K562 (cell line): ENCODE results near the gene LRMDA. TPM values are rescaled to one million over a fixed set of nuclear protein-coding genes. Genes with fewer than 3 reads are reported as not detected.

Experiments
- ATAC-seq: fragments of 200-7000 bp; cut with Tn5 transposase; 3 replicates; pipeline ENCODE4 v1.9.1; 2020; ENCODE audit warnings: moderate library complexity
- BruUV-seq: library from RNA; stranded (reverse); fragments of 400-500 nt; replicated peaks from 2 replicates; lab custom pipeline; 2021; lab: Mats Ljungman, UMichigan
- CTCF ChIA-PET: fragments of 300-600 bp; formaldehyde crosslinking; extraction: SDS; loops from one replicate; lab custom pipeline; 2021; ENCODE audit warnings: low intra/inter-chr PET ratio; lab: Yijun Ruan, JAX
- POLR2A ChIA-PET: fragments of 300-600, 350-650 bp; sonication (Branson Sonifier 250); formaldehyde crosslinking; extraction: SDS; loops from one replicate; lab custom pipeline; 2021; ENCODE audit warnings: antibody characterized with exemption, inconsistent platforms; lab: Yijun Ruan, JAX
- DNase-seq, 4 experiments: peaks; one replicate each; pipeline versions ENCODE4 v3.0.0 to v3.0.0-alpha.2; 2011 to 2018; ENCODE audit warnings: low spot score in 3 of 4, mixed read lengths in 3 of 4; ENCODE audit errors: extremely low read depth in 1 of 4
- FAIRE-seq: peaks from 2 replicates; lab custom pipeline; 2011; peaks lifted over from hg19 to GRCh38; lab: Jason Lieb, UNC
- H2AFZ ChIP-seq: 2 replicates; pipeline ENCODE4 v1.6.0; 2011; ENCODE audit warnings: low read depth, low read length, control low read depth, inconsistent platforms
- H3K27ac ChIP-seq: fragments of 200-600 bp; 3 replicates; pipeline ENCODE4 v1.8.0; 2011; ENCODE audit warnings: low read depth, mild to moderate bottlenecking, control low read depth, inconsistent platforms, low read length, moderate library complexity, mixed read lengths; ENCODE audit errors: extremely low read depth
- H3K27me3 ChIP-seq, 2 experiments: fragments of 300-600 bp in 1 of 2; 2 replicates in 1 of 2; 3 replicates in 1 of 2; pipeline versions ENCODE4 v1.6.0 to v1.8.0; 2011; ENCODE audit warnings: inconsistent platforms in 2 of 2, low read length in 2 of 2, mild to moderate bottlenecking in 1 of 2, mixed read lengths in 1 of 2, moderate library complexity in 1 of 2; ENCODE audit not compliant: control insufficient read depth in 2 of 2, insufficient read depth in 2 of 2
- H3K36me3 ChIP-seq: fragments of 300-600 bp; 3 replicates; pipeline ENCODE4 v1.8.0; 2011; ENCODE audit warnings: mild to moderate bottlenecking, low read length, inconsistent platforms; ENCODE audit not compliant: control insufficient read depth, insufficient read depth
- H3K4me1 ChIP-seq, 2 experiments: fragments of 200-600 bp in 1 of 2; replicated peaks in 1 of 2; 2 replicates in 1 of 2; 3 replicates in 1 of 2; pipeline versions ENCODE4 v1.5.1 to v1.8.0; 2011; ENCODE audit warnings: inconsistent platforms in 2 of 2, low read length in 2 of 2, mild to moderate bottlenecking in 1 of 2, mixed read lengths in 1 of 2, moderate library complexity in 1 of 2; ENCODE audit not compliant: control insufficient read depth in 2 of 2, insufficient read depth in 2 of 2
- H3K4me2 ChIP-seq: 2 replicates; pipeline ENCODE4 v1.6.1; 2011; ENCODE audit warnings: low read length, control low read depth, inconsistent platforms, mixed read lengths; ENCODE audit not compliant: insufficient read depth
- H3K4me3 ChIP-seq: fragments of 200-600 bp; sonication (generic), shearing (Covaris generic); 2 replicates; pipeline ENCODE4 v1.5.1; 2016; ENCODE audit warnings: control low read depth, inconsistent platforms
- H3K79me2 ChIP-seq: fragments of 200-600 bp; 3 replicates; pipeline ENCODE4 v1.8.0; 2011; ENCODE audit warnings: low read length, inconsistent platforms; ENCODE audit not compliant: control insufficient read depth, insufficient read depth
- H3K9ac ChIP-seq, 2 experiments: 2 replicates each; pipeline versions ENCODE4 v1.6.0 to v1.6.1; 2011; ENCODE audit warnings: low read depth in 2 of 2, low read length in 2 of 2, control low read depth in 1 of 2, inconsistent platforms in 1 of 2, mild to moderate bottlenecking in 1 of 2, mixed read lengths in 1 of 2; ENCODE audit not compliant: insufficient read depth in 1 of 2
- H3K9me1 ChIP-seq: one replicate; pipeline ENCODE4 v1.6.0; 2011; ENCODE audit warnings: inconsistent platforms, mild to moderate bottlenecking, low read length, moderate library complexity; ENCODE audit not compliant: control insufficient read depth, insufficient read depth
- H3K9me3 ChIP-seq: replicated peaks from 2 replicates; pipeline ENCODE4 v1.5.1; 2011; ENCODE audit warnings: low read depth, low read length, inconsistent platforms; ENCODE audit not compliant: control insufficient read depth, insufficient read depth
- H4K20me1 ChIP-seq: replicated peaks from 2 replicates; pipeline ENCODE4 v1.6.1; 2011; ENCODE audit warnings: low read length, inconsistent platforms, mixed read lengths; ENCODE audit not compliant: control insufficient read depth, insufficient read depth
- ATF1 ChIP-seq, 2 experiments: fragments of 450-650 bp in 1 of 2; IDR thresholded peaks; 2 replicates each; pipeline ENCODE4 v1.6.1; 2016; ENCODE audit warnings: missing compliant biosample characterization in 1 of 2, missing genetic modification characterization in 1 of 2
- GTF2E2 ChIP-seq: fragments of 200-800 bp; sonication (Bioruptor generic); IDR thresholded peaks from 2 replicates; pipeline ENCODE4 v1.6.1; 2016; ENCODE audit warnings: missing genetic modification characterization, missing compliant biosample characterization
- KLF10 ChIP-seq: fragments of 250-450 bp; sonication (Bioruptor Pico); IDR thresholded peaks from 2 replicates; pipeline ENCODE4 v1.6.1; 2021; ENCODE audit warnings: matching md5 sums
- MCM5 ChIP-seq: fragments of 450-650 bp; IDR thresholded peaks from 2 replicates; pipeline ENCODE4 v1.6.1; 2016; ENCODE audit warnings: low read depth
- NEUROD1 ChIP-seq: fragments of 150-350 bp; IDR thresholded peaks from 2 replicates; pipeline ENCODE4 v1.6.1; 2014; ENCODE audit warnings: borderline replicate concordance, low read length, low read depth; ENCODE audit not compliant: partially characterized antibody
- SRSF1 ChIP-seq: fragments of 200-400 bp; formaldehyde crosslinking; IDR thresholded peaks from 2 replicates; pipeline ENCODE4 v1.6.1; 2017; ENCODE audit warnings: mild to moderate bottlenecking, low read depth, low read length, moderate library complexity
- SRSF3 ChIP-seq: fragments of 200-400 bp; formaldehyde crosslinking; IDR thresholded peaks from 2 replicates; pipeline ENCODE4 v1.6.1; 2016; ENCODE audit warnings: mild to moderate bottlenecking, low read length, moderate library complexity; ENCODE audit not compliant: insufficient read depth
- TOE1 ChIP-seq, 2 experiments: fragments of 450-650 bp in 1 of 2; sonication (generic) in 1 of 2; formaldehyde crosslinking in 1 of 2; IDR thresholded peaks; 2 replicates each; pipeline versions ENCODE4 v1.7.1 to v1.8.0; 2016 to 2022; ENCODE audit warnings: borderline replicate concordance in 2 of 2, mild to moderate bottlenecking in 2 of 2, antibody characterized with exemption in 1 of 2, inconsistent platforms in 1 of 2, low read depth in 1 of 2, missing genetic modification reagents in 1 of 2, moderate library complexity in 1 of 2
- ZFPM2 ChIP-seq: fragments of 250-450 bp; sonication (Bioruptor Pico); IDR thresholded peaks from 2 replicates; pipeline ENCODE4 v1.5.1; 2022; ENCODE audit warnings: mild to moderate bottlenecking
- ZNF778 ChIP-seq: fragments of 450-650 bp; formaldehyde crosslinking; IDR thresholded peaks from 2 replicates; pipeline ENCODE4 v1.4.0; 2020; ENCODE audit warnings: mild to moderate bottlenecking, moderate library complexity
- WGBS: fragments of 100-300 bp; shearing (Covaris generic); methylation state at CpG from one replicate; pipeline ENCODE4 v1.1.6; 2016; ENCODE audit warnings: low coverage, mixed read lengths; ENCODE audit not compliant: insufficient coverage; ENCODE audit errors: missing lambda C conversion rate; 5-methylcytosine and 5-hydroxymethylcytosine counted together
- in situ Hi-C: fragments of 300-500 bp; cut with MboI; formaldehyde crosslinking; loops from 4 replicates; pipeline ENCODE4 v1.15.0; 2018; ENCODE audit warnings: inconsistent platforms, mixed read lengths
- intact Hi-C: fragments of 100-400 bp; cut with micrococcal nuclease; formaldehyde crosslinking; loops from 2 replicates; pipeline ENCODE4 v1.14.2; 2022
- polyA plus RNA-seq, 8 experiments: library from polyadenylated mRNA; depleted of rRNA in 4 of 8; stranded (reverse) in 5 of 8; unstranded in 3 of 8; fragments of >200 nt; fragmentation: Nextera tagmentation in 2 of 8; fragmentation: Illumina TruSeq in 1 of 8; extraction: Ambion mirVana in 2 of 8; extraction: Trizol in 1 of 8; gene quantifications; 2 replicates each; pipeline versions ENCODE4 v1.2.1 to v1.2.3, GENCODE V29; 2011 to 2014; ENCODE audit warnings: inconsistent platforms in 1 of 8, missing spikeins in 1 of 8
- total RNA-seq, 7 experiments: library from RNA; depleted of rRNA in 6 of 7; stranded (reverse); fragments of >200 nt in 6 of 7; fragmentation: Illumina TruSeq in 2 of 7; extraction: Trizol in 2 of 7; gene quantifications; 2 replicates each; pipeline versions ENCODE4 v1.2.1 to v1.2.3, GENCODE V29; 2011 to 2021; ENCODE audit warnings: low replicate concordance in 1 of 7
- TF ChIP-seq, protein P1 (sequence below): fragments of 450-650 bp; conservative IDR thresholded peaks from 2 replicates; pipeline ENCODE4 v1.6.1; 2016; ENCODE audit warnings: missing genetic modification characterization, low read depth, mild to moderate bottlenecking, missing compliant biosample characterization, moderate library complexity
- TF ChIP-seq, protein P2 (sequence below): fragments of 250-450 bp; sonication (Bioruptor Pico); IDR thresholded peaks from 2 replicates; pipeline ENCODE4 v1.5.0; 2021
- TF ChIP-seq, protein P3 (sequence below): fragments of 450-650 bp; IDR thresholded peaks from 2 replicates; pipeline ENCODE4 v1.6.1; 2016; ENCODE audit warnings: low read depth

LRMDA gene
- total and polyA plus RNA-seq, 9 of the 15 experiments (the other 6 are each of a cell fraction or from before 2014, with no cell fraction given): 0.25 TPM; not detected in 8

DNA sequence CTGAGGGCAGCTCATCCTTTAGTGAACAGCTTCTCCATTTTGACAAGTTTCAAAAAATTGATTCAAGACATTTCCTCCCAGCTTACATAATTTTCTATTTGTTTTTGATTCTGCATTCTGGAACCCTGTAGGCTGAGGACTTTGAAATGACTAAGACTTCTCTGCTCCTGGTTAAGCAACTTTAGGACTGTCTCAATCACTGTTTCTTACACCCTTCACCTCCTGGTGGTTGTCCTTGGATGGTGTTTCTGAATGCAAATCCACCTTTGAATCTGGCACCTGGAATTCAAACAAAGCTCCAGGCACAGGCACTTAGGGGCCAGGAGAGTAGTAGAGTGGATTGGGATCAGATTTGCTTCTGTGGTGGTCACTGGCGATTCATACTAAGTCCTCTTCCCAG, 595.5 kb downstream of the LRMDA start:
- Histone ChIP-seq H3K9ac (no peak overlapping the region), H3K27me3 (no peaks in the 10 kb centered on the region), H2AFZ (no peak overlapping the region), H3K4me1 (no peaks in the 10 kb centered on the region), H3K4me2 (no peak overlapping the region), H3K9me1 (no peaks in the 10 kb centered on the region), H3K36me3 (no peaks in the 10 kb centered on the region), H4K20me1 (no peaks in the 10 kb centered on the region), H3K4me3 (no peak overlapping the region), H3K79me2 (no peaks in the 10 kb centered on the region), H3K9me3 (no peaks in the 10 kb centered on the region), H3K27ac (no peak overlapping the region)
- in situ Hi-C loops (no loop called here), intact Hi-C loops (no loop called here)
- CTCF ChIA-PET: no interaction called here
- POLR2A ChIA-PET: interaction anchor here (0.8 kb wide), 1 partner anchor 90 kb away, joined by 3 read pairs; no protein-coding TSS in a partner anchor
- 0% methylated on average over 1 of the region's 1 CpG for WGBS
- no peak for ATAC-seq
- no peak for FAIRE-seq
- no peak for DNase-seq
- BruUV-seq: no TSS peak
- no peak for TF ChIP-seq ZFPM2 (CRISPR knock-in tag)
- TF ChIP-seq, protein P1, sequence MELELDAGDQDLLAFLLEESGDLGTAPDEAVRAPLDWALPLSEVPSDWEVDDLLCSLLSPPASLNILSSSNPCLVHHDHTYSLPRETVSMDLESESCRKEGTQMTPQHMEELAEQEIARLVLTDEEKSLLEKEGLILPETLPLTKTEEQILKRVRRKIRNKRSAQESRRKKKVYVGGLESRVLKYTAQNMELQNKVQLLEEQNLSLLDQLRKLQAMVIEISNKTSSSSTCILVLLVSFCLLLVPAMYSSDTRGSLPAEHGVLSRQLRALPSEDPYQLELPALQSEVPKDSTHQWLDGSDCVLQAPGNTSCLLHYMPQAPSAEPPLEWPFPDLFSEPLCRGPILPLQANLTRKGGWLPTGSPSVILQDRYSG: no peak
- TF ChIP-seq SRSF1: no peak
- TF ChIP-seq, protein P2, sequence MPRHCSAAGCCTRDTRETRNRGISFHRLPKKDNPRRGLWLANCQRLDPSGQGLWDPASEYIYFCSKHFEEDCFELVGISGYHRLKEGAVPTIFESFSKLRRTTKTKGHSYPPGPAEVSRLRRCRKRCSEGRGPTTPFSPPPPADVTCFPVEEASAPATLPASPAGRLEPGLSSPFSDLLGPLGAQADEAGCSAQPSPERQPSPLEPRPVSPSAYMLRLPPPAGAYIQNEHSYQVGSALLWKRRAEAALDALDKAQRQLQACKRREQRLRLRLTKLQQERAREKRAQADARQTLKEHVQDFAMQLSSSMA (CRISPR knock-in tag): no peak
- no peak for TF ChIP-seq TOE1 (IDR thresholded peaks at IDR 0.05; ENCODE audit: borderline replicate concordance)
- TF ChIP-seq TOE1 (CRISPR knock-in tag; IDR thresholded peaks at IDR 0.05; ENCODE audit: borderline replicate concordance, low read depth): no peak
- no peak for TF ChIP-seq NEUROD1
- TF ChIP-seq GTF2E2: no peak
- TF ChIP-seq SRSF3: no peak
- TF ChIP-seq MCM5: no peak
- no peak for TF ChIP-seq ATF1 (CRISPR knock-in tag; IDR thresholded peaks at IDR 0.05)
- TF ChIP-seq ATF1 (tag; IDR thresholded peaks at IDR 0.05): no peak
- TF ChIP-seq KLF10 (CRISPR knock-in tag): no peak
- TF ChIP-seq, protein P3, sequence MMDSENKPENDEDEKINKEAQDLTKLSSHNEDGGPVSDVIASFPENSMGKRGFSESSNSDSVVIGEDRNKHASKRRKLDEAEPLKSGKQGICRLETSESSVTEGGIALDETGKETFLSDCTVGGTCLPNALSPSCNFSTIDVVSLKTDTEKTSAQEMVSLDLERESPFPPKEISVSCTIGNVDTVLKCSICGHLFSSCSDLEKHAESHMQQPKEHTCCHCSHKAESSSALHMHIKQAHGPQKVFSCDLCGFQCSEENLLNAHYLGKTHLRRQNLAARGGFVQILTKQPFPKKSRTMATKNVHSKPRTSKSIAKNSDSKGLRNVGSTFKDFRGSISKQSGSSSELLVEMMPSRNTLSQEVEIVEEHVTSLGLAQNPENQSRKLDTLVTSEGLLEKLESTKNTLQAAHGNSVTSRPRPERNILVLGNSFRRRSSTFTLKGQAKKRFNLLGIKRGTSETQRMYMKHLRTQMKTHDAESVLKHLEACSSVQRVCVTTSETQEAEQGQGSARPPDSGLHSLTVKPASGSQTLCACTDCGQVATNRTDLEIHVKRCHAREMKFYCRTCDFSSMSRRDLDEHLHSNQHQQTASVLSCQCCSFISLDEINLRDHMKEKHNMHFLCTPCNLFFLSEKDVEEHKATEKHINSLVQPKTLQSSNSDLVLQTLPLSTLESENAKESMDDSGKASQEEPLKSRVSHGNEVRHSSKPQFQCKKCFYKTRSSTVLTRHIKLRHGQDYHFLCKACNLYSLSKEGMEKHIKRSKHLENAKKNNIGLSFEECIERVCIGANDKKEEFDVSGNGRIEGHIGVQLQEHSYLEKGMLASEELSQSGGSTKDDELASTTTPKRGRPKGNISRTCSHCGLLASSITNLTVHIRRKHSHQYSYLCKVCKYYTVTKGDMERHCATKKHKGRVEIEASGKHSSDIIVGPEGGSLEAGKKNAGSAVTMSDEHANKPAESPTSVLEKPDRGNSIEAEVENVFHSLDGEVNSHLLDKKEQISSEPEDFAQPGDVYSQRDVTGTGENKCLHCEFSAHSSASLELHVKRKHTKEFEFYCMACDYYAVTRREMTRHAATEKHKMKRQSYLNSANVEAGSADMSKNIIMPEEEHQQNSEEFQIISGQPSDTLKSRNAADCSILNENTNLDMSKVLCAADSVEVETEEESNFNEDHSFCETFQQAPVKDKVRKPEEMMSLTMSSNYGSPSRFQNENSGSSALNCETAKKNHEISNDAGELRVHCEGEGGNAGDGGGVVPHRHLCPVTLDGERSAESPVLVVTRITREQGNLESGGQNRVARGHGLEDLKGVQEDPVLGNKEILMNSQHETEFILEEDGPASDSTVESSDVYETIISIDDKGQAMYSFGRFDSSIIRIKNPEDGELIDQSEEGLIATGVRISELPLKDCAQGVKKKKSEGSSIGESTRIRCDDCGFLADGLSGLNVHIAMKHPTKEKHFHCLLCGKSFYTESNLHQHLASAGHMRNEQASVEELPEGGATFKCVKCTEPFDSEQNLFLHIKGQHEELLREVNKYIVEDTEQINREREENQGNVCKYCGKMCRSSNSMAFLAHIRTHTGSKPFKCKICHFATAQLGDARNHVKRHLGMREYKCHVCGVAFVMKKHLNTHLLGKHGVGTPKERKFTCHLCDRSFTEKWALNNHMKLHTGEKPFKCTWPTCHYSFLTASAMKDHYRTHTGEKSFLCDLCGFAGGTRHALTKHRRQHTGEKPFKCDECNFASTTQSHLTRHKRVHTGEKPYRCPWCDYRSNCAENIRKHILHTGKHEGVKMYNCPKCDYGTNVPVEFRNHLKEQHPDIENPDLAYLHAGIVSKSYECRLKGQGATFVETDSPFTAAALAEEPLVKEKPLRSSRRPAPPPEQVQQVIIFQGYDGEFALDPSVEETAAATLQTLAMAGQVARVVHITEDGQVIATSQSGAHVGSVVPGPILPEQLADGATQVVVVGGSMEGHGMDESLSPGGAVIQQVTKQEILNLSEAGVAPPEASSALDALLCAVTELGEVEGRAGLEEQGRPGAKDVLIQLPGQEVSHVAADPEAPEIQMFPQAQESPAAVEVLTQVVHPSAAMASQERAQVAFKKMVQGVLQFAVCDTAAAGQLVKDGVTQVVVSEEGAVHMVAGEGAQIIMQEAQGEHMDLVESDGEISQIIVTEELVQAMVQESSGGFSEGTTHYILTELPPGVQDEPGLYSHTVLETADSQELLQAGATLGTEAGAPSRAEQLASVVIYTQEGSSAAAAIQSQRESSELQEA: no peak
- no peak for TF ChIP-seq ZNF778 (CRISPR knock-in tag)
